Kidney epithelial cell (primary cell): ENCODE measurements around the gene RPS24. TPM values are rescaled to one million over a fixed set of nuclear protein-coding genes. Genes with fewer than 3 reads are reported as not detected.

ENCODE experiments used
- DNase-seq: peaks from one replicate; pipeline ENCODE4 v3.0.0-alpha.2; 2010; ENCODE audit warnings: low read depth
- H3K27me3 ChIP-seq: 2 replicates; pipeline ENCODE4 v1.6.0; 2011; ENCODE audit warnings: low read length; ENCODE audit not compliant: control insufficient read depth, insufficient read depth
- H3K36me3 ChIP-seq: 2 replicates; pipeline ENCODE4 v1.5.1; 2011; ENCODE audit warnings: low read length; ENCODE audit not compliant: control insufficient read depth, insufficient read depth
- H3K4me3 ChIP-seq: 2 replicates; pipeline ENCODE4 v1.5.1; 2011; ENCODE audit warnings: low read depth, mild to moderate bottlenecking, control low read depth, low read length
- CTCF ChIP-seq: IDR thresholded peaks from 2 replicates; pipeline ENCODE4 v1.5.1; 2011; ENCODE audit warnings: mild to moderate bottlenecking, moderate library complexity, low read length, control low read depth, inconsistent platforms; ENCODE audit not compliant: insufficient read depth, poor library complexity, severe bottlenecking
- total RNA-seq: library from RNA; depleted of rRNA; stranded (reverse); fragments of >200 nt; gene quantifications from 2 replicates; pipeline ENCODE4 v1.2.3, GENCODE V29; 2015

The RPS24 gene
- total RNA-seq, 1 donor from 2014 or later, result 2,689 TPM

DNA sequence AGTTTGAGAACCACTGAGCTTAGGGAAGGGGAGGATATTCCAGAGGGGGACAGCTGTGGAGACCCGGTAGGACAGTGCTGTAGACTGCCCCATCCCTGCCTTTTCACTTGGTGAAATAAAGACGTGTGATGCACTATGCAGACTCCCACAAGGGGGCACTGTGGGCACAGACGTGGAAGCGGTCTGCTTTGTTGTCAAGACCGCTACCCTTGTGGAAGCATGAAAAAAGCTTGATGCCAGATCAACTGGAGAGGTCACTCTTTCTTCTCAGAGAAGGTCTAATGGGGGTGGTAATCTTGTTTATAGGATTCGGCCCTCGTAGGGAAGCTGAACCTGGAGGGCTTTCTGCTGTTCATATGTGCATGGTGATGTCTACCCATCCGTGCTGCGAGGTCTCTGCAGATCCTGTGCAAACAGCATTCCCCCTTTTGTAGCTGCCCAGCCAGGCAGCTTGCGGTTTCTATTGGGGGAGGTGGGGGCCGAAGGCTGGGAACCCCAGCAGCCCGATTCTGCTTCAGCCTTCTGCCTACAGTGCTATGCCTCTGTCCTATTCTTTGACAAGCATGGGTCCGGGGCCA lies 13.7 kb downstream of the RPS24 start:
- H3K27me3 ChIP-seq, result no peaks in the 10 kb centered on the region
- TF ChIP-seq CTCF, result peak; percentile 82
- peak; percentile 49 for DNase-seq
- H3K36me3 ChIP-seq, result peaks cover 2% of the 10 kb centered on the region
- H3K4me3 ChIP-seq, result no peak overlapping the region

DNA sequence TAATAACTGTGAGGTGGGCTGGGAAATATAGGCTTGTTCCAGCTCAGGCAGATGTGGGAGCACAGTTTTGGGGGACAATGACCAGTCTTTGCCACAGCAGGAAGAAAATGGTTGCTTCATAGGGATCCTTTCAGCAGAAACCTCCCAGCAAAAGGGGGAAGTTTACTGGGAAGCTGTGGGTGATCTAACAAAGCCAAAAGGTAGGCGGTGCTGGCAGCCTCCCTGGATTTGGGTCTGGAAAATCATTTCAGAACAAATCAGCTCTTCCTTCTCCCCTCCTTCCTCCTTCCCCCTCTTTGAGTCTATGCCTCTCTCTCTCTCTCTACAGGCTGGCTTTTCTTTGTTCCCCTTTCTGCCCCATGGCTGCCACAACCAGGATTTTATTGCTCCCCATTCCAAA lies 16.2 kb downstream of the RPS24 start:
- Histone ChIP-seq H3K36me3 (no peaks in the 10 kb centered on the region), H3K4me3 (no peak overlapping the region), H3K27me3 (no peaks in the 10 kb centered on the region)
- TF ChIP-seq CTCF, result no peak
- no peak for DNase-seq

- DNase-seq, result no peak
- no peak for TF ChIP-seq CTCF
- no peaks in the 10 kb centered on the region for H3K36me3 ChIP-seq
- no peaks in the 10 kb centered on the region for H3K27me3 ChIP-seq
- no peak overlapping the region for H3K4me3 ChIP-seq
Measured at GRCh38 chr10:78053211-78053868, 19.7 kb downstream of the RPS24 start.

GRCh38 chr10:78058562-78058961 lies 24.9 kb downstream of the RPS24 start:
- H3K4me3 ChIP-seq, result no peak overlapping the region
- TF ChIP-seq CTCF, result no peak
- H3K36me3 ChIP-seq, result no peaks in the 10 kb centered on the region
- peaks cover 2% of the 10 kb centered on the region for H3K27me3 ChIP-seq
- no peak for DNase-seq

- Histone ChIP-seq H3K27me3 (peaks cover 2% of the 10 kb centered on the region), H3K4me3 (no peak overlapping the region), H3K36me3 (no peaks in the 10 kb centered on the region)
- TF ChIP-seq CTCF, result no peak
- DNase-seq, result no peak
Measured at GRCh38 chr10:78059906-78060702, 26.4 kb downstream of the RPS24 start.
